ENCODE data around the gene TRAPPC2L.
"Not testable (repeated sequence)": the region's sequence is repeated elsewhere in the genome, so short reads cannot be mapped to it uniquely, and the experiment has no call there.

TRAPPC2L gene

GRCh38 chr16:88893127-88893968 lies 36.4 kb downstream of the TRAPPC2L start:
- no peak for DNase-seq (ENCODE audit: low read depth)

GRCh38 chr16:88894266-88894665 lies 37.3 kb downstream of the TRAPPC2L start:
- not testable (repeated sequence) for DNase-seq (ENCODE audit: low read depth)

GRCh38 chr16:88894681-88895300 lies 37.9 kb downstream of the TRAPPC2L start:
- DNase-seq (ENCODE audit: low read depth): no peak

- no peak for DNase-seq (ENCODE audit: low read depth)
Observed at GRCh38 chr16:88895335-88895734, 38.4 kb downstream of the TRAPPC2L start.

- no peak for DNase-seq (ENCODE audit: low read depth)
Observed at GRCh38 chr16:88896238-88897070, 39.5 kb downstream of the TRAPPC2L start.

- DNase-seq (ENCODE audit: low read depth): no peak
Observed at GRCh38 chr16:88897696-88898425, 40.9 kb downstream of the TRAPPC2L start.

- no peak for DNase-seq (ENCODE audit: low read depth)
Observed at GRCh38 chr16:88899901-88900661, 43.2 kb downstream of the TRAPPC2L start.

- DNase-seq (ENCODE audit: low read depth): no peak
Observed at GRCh38 chr16:88900662-88901052, 43.7 kb downstream of the TRAPPC2L start.

- no peak for DNase-seq (ENCODE audit: low read depth)
Observed at GRCh38 chr16:88901718-88902337, 44.9 kb downstream of the TRAPPC2L start.

GRCh38 chr16:88902744-88903143 lies 45.8 kb downstream of the TRAPPC2L start:
- DNase-seq (ENCODE audit: low read depth): no peak

GRCh38 chr16:88903267-88903666 lies 46.3 kb downstream of the TRAPPC2L start:
- DNase-seq (ENCODE audit: low read depth): no peak

GRCh38 chr16:88904676-88905365 lies 47.9 kb downstream of the TRAPPC2L start:
- no peak for DNase-seq (ENCODE audit: low read depth)

- no peak for DNase-seq (ENCODE audit: low read depth)
Observed at GRCh38 chr16:88905563-88905962, 48.6 kb downstream of the TRAPPC2L start.

- no peak for DNase-seq (ENCODE audit: low read depth)
Observed at GRCh38 chr16:88906020-88906419, 49.1 kb downstream of the TRAPPC2L start.

- DNase-seq (ENCODE audit: low read depth): no peak
Observed at GRCh38 chr16:88906535-88907105, 49.7 kb downstream of the TRAPPC2L start.

GRCh38 chr16:88907768-88908167 lies 50.8 kb downstream of the TRAPPC2L start:
- DNase-seq (ENCODE audit: low read depth): no peak

GRCh38 chr16:88908307-88908706 lies 51.4 kb downstream of the TRAPPC2L start:
- DNase-seq (ENCODE audit: low read depth): no peak

GRCh38 chr16:88909431-88910210 lies 52.7 kb downstream of the TRAPPC2L start:
- no peak for DNase-seq (ENCODE audit: low read depth)
